ENCODE measurements around the gene FAR2. TPM values are rescaled to one million over a fixed set of nuclear protein-coding genes. Genes with fewer than 3 reads are reported as not detected.

The FAR2 gene
- total and polyA plus RNA-seq, 2 experiments from 2014 or later, result 18.7 to 22.6 TPM

GRCh38 chr12:29163146-29163545 lies 14.1 kb downstream of the FAR2 start:
- Mint-ChIP-seq H3K4me3 (no peak overlapping the region), H3K9me3 (no peaks in the 10 kb centered on the region), H3K4me1 (no peaks in the 10 kb centered on the region), H3K36me3 (ENCODE audit: low read depth) (0 out of 3 replicates have a peak, but pooled peaks cover under 1% of the 10 kb centered on the region), H3K27me3 (ENCODE audit: insufficient read depth, low read depth, poor library complexity) (no peaks in the 10 kb centered on the region), H3K27ac (no peak overlapping the region)
- no peak overlapping the region for H3K27ac ChIP-seq (ENCODE audit: low read depth)
- no peaks in the 10 kb centered on the region; the same call in 1 of the 2 replicates for H3K79me2 ChIP-seq (replicated peaks; ENCODE audit: insufficient read depth)
- peaks cover 6% of the 10 kb centered on the region; the same call in 1 of the 2 replicates for H3K4me1 ChIP-seq (ENCODE audit: insufficient read depth)
- no peak overlapping the region for H3K4me3 ChIP-seq
- H2AFZ ChIP-seq, result no peak overlapping the region
- no peak for TF ChIP-seq CTCF (conservative IDR thresholded peaks at IDR 0.05; ENCODE audit: low read depth in 2 of 2)
- TF ChIP-seq ETS1 (IDR thresholded peaks at IDR 0.05), result no peak
- no peak for TF ChIP-seq NANOG (IDR thresholded peaks at IDR 0.05; ENCODE audit: borderline replicate concordance)
- TF ChIP-seq REST (IDR thresholded peaks at IDR 0.05; ENCODE audit: unreplicated experiment), result no peak
- TF ChIP-seq POLR2AphosphoS5 (IDR thresholded peaks at IDR 0.05; ENCODE audit: low read depth), result no peak
- no peak for TF ChIP-seq CREB1 (CRISPR knock-in tag; IDR thresholded peaks at IDR 0.05; ENCODE audit: low read depth)
- TF ChIP-seq EZH2phosphoT487 (IDR thresholded peaks at IDR 0.05; ENCODE audit: unreplicated experiment), result no peak
- TF ChIP-seq ZNF331 (CRISPR knock-in tag; IDR thresholded peaks at IDR 0.05; ENCODE audit: low read depth), result no peak
- TF ChIP-seq STAT1 (IDR thresholded peaks at IDR 0.05; ENCODE audit: unreplicated experiment), result no peak
- TF ChIP-seq EZH2 (IDR thresholded peaks at IDR 0.05; ENCODE audit: low read depth, unreplicated experiment), result no peak
- no peak for TF ChIP-seq ZNF114 (CRISPR knock-in tag; IDR thresholded peaks at IDR 0.05)
- no peak for TF ChIP-seq ZNF462 (CRISPR knock-in tag; IDR thresholded peaks at IDR 0.05)
- no peak for TF ChIP-seq JUNB (IDR thresholded peaks at IDR 0.05; ENCODE audit: unreplicated experiment)
- H3K9me2 ChIP-seq (ENCODE audit: insufficient read depth), result peaks cover 11% of the 10 kb centered on the region
- ATAC-seq, result no peak
- H3K27me3 ChIP-seq (ENCODE audit: insufficient read depth), result no peaks in the 10 kb centered on the region
- H4K20me1 ChIP-seq (replicated peaks; ENCODE audit: insufficient read depth), result no peaks in the 10 kb centered on the region
- DNase-seq (ENCODE audit: low spot score), result no peak
- H3K36me3 ChIP-seq (ENCODE audit: insufficient read depth), result no peaks in the 10 kb centered on the region
- H3F3A ChIP-seq (replicated peaks; ENCODE audit: low read depth), result no peaks in the 10 kb centered on the region
- no peak overlapping the region for H3K4me2 ChIP-seq

Measured in GM23338 (cell line).